Astrocyte (in vitro differentiated cells and primary cell): Measurements from ENCODE around the gene PSG1.

ENCODE experiments used
- EZH2 ChIP-seq: IDR thresholded peaks from 2 replicates; pipeline ENCODE4 v1.6.1; 2012; ENCODE audit warnings: mild to moderate bottlenecking, low read length, inconsistent platforms; ENCODE audit not compliant: insufficient read depth
- TF ChIP-seq, protein P1 (sequence below): IDR thresholded peaks from 2 replicates; pipeline ENCODE4 v1.5.1; 2011; ENCODE audit warnings: low read depth, mild to moderate bottlenecking, inconsistent platforms, low read length, moderate library complexity; ENCODE audit not compliant: insufficient read depth

DNA sequence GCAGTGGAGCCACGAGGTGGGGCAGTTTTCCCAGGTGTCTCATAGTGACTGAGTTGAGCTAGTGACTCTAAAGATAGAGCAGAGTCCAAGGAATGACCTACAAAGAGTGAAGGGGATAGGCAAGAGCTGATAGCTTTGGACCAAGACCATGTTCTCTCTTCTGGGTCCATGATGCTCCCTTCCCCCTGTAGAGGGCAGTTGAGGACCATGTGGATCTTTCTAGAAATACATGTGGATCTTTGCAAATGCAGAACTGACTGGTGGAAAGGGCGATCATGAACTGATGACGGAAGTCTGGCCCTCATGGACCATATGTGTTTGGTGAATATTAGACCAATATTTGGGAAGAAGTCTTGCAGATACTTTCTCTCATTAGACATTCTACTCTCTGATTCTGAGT lies 6.9 kb downstream of the PSG1 start:
- TF ChIP-seq, protein P1, sequence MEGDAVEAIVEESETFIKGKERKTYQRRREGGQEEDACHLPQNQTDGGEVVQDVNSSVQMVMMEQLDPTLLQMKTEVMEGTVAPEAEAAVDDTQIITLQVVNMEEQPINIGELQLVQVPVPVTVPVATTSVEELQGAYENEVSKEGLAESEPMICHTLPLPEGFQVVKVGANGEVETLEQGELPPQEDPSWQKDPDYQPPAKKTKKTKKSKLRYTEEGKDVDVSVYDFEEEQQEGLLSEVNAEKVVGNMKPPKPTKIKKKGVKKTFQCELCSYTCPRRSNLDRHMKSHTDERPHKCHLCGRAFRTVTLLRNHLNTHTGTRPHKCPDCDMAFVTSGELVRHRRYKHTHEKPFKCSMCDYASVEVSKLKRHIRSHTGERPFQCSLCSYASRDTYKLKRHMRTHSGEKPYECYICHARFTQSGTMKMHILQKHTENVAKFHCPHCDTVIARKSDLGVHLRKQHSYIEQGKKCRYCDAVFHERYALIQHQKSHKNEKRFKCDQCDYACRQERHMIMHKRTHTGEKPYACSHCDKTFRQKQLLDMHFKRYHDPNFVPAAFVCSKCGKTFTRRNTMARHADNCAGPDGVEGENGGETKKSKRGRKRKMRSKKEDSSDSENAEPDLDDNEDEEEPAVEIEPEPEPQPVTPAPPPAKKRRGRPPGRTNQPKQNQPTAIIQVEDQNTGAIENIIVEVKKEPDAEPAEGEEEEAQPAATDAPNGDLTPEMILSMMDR = peak; percentile 13
- no peak for TF ChIP-seq EZH2
